PC-3 (cell line): ENCODE measurements around the gene NRSN2.

Source experiments
- CTCF ChIP-seq: fragments of 300-600 bp; sonication (generic); conservative IDR thresholded peaks from 2 replicates; pipeline ENCODE4 v1.5.1; 2017; ENCODE audit warnings: antibody characterized with exemption, low read depth, mild to moderate bottlenecking, low read length
- EZH2 ChIP-seq: fragments of 300-600 bp; sonication (generic); IDR thresholded peaks from one replicate; pipeline ENCODE4 v1.6.1; 2017; ENCODE audit warnings: antibody characterized with exemption, mild to moderate bottlenecking, low read length; ENCODE audit not compliant: unreplicated experiment
- EZH2phosphoT487 ChIP-seq: fragments of 300-600 bp; sonication (generic); IDR thresholded peaks from 2 replicates; pipeline ENCODE4 v1.6.1; 2018; ENCODE audit warnings: mild to moderate bottlenecking, antibody characterized with exemption, low read length, borderline replicate concordance

- TF ChIP-seq CTCF (no peak), EZH2phosphoT487 (no peak), EZH2 (no peak)
Measured at GRCh38 chr20:373171-373890, 26.4 kb downstream of the NRSN2 start.
